ENCODE measurements around the gene ACAP3.

DNA sequence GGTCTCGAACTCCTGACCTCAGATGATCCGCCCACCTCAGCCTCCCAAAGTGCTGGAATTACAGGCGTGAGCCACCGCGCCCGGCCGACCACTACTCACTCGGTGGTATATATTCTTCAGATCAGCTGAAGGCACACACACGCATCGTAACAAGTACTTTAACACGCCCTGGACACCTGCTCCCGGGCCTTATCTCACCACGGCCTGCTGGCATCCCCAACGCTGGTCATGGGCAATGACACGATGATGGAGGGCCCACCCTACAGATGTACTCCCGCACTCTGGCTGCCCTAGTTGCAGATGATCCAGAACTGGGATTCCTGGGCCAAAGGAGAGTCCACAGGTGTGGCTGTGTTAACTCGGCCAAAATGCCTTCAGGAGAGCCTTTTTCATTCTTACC lies 45.7 kb downstream of the ACAP3 start:
- no peak for TF ChIP-seq EZH2phosphoT487 (IDR thresholded peaks at IDR 0.05; ENCODE audit: low read depth)
- TF ChIP-seq, protein P1, sequence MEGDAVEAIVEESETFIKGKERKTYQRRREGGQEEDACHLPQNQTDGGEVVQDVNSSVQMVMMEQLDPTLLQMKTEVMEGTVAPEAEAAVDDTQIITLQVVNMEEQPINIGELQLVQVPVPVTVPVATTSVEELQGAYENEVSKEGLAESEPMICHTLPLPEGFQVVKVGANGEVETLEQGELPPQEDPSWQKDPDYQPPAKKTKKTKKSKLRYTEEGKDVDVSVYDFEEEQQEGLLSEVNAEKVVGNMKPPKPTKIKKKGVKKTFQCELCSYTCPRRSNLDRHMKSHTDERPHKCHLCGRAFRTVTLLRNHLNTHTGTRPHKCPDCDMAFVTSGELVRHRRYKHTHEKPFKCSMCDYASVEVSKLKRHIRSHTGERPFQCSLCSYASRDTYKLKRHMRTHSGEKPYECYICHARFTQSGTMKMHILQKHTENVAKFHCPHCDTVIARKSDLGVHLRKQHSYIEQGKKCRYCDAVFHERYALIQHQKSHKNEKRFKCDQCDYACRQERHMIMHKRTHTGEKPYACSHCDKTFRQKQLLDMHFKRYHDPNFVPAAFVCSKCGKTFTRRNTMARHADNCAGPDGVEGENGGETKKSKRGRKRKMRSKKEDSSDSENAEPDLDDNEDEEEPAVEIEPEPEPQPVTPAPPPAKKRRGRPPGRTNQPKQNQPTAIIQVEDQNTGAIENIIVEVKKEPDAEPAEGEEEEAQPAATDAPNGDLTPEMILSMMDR (IDR thresholded peaks at IDR 0.05; ENCODE audit: low read depth, low read length), result no peak

All from OCI-LY3 (cell line).